Measurements from ENCODE around the gene NCAPD2.

Gene NCAPD2

GRCh38 chr12:6493497-6494257 is at the start of gene NCAPD2:
NCAPD2 (plus strand) TSS chr12:6494102; CDS start chr12:6495099, 997 bp downstream.
- in situ Hi-C loops (cut with MboI; ENCODE audit: low sequenced_read_pairs), result no loop called here

DNA sequence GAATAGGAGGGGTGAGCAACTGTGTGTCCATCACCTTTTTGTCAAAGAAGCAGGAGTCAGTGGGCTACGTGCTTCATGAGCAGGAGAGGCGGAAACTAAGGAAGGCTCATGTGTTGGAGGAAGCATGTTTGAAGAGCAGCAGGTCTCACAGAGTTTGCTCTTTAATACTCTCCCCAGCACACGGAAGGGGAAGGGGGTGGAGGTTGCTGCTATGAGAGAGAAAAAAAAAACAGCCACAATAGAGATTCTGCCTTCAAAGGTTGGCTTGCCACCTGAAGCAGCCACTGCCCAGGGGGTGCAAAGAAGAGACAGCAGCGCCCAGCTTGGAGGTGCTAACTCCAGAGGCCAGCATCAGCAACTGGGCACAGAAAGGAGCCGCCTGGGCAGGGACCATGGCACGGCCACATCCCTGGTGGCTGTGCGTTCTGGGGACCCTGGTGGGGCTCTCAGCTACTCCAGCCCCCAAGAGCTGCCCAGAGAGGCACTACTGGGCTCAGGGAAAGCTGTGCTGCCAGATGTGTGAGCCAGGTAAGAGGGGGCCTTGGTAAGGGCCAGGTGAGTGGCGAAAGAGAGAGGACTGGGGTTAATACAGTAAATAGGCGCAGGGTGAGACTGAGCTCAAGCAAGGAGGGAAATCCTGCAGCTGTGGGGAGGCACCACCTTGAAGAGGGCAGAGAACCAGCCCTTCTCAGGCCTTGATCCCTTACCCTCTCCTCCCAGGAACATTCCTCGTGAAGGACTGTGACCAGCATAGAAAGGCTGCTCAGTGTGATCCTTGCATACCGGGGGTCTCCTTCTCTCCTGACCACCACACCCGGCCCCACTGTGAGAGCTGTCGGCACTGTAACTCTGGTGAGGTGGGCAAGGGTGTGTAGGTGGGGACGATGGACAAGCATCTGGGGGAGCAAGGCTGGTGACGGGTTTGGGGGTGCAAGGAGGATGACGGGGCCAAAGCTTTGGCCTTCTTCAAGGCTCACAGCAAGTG is 48.9 kb upstream of the NCAPD2 start, which contains the start of gene CD27:
CD27 (plus strand) TSS at position 252 of the 985 bp plus-strand sequence; CDS start at position 393, 141 bp downstream.
- in situ Hi-C loops (cut with MboI; ENCODE audit: low sequenced_read_pairs), result no loop called here

GRCh38 chr12:6450091-6450868 is 43.6 kb upstream of the NCAPD2 start:
- in situ Hi-C loops (cut with MboI; ENCODE audit: low sequenced_read_pairs), result no loop called here

- in situ Hi-C loops (cut with MboI; ENCODE audit: low sequenced_read_pairs), result no loop called here
These were observed 43.0 kb upstream of the NCAPD2 start for GRCh38 chr12:6450869-6451347.

DNA sequence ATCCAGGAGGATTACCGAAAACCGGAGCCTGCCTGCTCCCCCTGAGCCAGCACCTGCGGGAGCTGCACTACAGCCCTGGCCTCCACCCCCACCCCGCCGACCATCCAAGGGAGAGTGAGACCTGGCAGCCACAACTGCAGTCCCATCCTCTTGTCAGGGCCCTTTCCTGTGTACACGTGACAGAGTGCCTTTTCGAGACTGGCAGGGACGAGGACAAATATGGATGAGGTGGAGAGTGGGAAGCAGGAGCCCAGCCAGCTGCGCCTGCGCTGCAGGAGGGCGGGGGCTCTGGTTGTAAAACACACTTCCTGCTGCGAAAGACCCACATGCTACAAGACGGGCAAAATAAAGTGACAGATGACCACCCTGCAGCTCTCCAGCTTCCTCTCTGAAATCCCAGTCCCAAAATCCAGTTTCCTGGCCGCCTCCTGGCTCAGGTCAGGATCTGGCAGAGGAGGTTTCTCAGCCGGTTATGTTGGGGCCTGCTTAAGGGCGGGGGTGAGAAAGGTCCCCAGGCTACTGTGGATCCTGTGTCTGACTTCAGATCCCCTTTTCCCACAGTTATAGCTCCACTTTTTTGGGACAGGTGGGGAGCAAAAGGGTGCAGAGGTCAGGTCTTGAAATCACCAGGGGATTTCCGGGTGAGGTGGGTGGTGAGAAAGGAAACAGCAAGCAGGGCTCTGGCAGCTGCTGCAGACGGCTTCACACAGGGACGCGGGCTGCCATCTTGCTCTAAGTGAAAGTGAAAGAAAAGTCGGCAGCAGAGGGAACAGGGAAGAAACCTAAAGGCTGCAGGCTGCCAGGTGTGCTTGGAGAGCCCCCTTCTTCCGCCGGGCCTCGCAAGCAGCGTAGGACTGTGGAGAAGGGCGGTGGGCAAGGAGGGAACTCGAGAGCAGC is 42.3 kb upstream of the NCAPD2 start, which contains the start of gene TAPBPL:
TAPBPL (plus strand) TSS at position 695 of the 897 bp plus-strand sequence. CDS start 207 bp downstream, outside the sequence.
- in situ Hi-C loops (cut with MboI; ENCODE audit: low sequenced_read_pairs), result no loop called here

- in situ Hi-C loops (cut with MboI; ENCODE audit: low sequenced_read_pairs), result no loop called here
These were observed 41.5 kb upstream of the NCAPD2 start for GRCh38 chr12:6452245-6452943.

- in situ Hi-C loops (cut with MboI; ENCODE audit: low sequenced_read_pairs), result no loop called here
These were observed 40.8 kb upstream of the NCAPD2 start for GRCh38 chr12:6452944-6453630.

DNA sequence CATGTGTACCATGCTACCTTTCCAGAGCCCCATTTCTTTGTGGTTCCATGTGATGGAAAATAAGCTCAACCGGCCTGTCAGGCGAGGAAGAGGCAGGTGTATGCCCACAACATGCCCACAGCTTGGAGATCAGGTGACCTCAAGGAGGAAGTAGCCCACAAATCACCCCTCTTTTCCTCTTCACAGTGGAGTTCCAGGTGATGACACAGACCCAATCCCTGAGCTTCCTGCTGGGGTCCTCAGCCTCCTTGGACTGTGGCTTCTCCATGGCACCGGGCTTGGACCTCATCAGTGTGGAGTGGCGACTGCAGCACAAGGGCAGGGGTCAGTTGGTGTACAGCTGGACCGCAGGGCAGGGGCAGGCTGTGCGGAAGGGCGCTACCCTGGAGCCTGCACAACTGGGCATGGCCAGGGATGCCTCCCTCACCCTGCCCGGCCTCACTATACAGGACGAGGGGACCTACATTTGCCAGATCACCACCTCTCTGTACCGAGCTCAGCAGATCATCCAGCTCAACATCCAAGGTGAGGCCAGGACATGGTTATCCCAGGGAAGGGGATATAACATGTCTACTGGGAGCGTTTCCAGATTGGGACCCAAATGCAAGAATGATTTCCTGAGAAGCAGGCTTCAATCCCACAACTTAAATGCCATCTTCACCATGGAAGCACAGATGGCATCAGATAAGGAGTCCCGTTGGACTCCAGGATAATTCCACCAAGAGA is 36.5 kb upstream of the NCAPD2 start:
- in situ Hi-C loops (cut with MboI; ENCODE audit: low sequenced_read_pairs), result no loop called here

GRCh38 chr12:6458281-6459003 is 35.5 kb upstream of the NCAPD2 start:
- in situ Hi-C loops (cut with MboI; ENCODE audit: low sequenced_read_pairs), result no loop called here

GRCh38 chr12:6459004-6459337 is 34.9 kb upstream of the NCAPD2 start:
- in situ Hi-C loops (cut with MboI; ENCODE audit: low sequenced_read_pairs), result no loop called here

DNA sequence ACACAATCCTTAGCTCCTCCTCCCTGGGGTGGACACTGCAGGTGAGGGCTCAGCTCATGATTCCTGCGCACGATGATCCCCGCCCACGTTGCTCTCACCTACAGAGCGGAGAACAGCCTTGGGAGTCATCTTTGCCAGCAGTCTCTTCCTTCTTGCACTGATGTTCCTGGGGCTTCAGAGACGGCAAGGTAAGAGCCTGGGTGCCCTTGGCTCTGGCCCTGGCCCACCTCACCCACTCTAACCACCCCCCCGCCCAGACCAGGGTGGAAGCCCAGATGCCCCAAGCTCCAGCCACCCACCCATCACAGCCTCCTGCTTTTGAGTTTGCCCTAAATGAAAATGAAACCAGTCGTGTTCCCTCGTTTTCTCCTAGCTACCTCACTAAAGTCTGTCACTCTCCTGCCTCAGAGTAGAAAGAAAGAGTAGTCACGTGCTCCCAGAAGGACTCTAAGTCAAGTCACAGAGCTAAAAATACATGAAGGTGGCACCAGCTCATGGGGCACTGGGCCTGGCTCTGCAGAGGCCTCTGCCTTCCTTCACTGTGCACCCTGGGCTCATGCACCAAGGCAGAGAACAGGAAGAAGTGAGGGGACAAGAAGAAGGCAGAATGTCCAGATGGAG is 33.0 kb upstream of the NCAPD2 start:
- in situ Hi-C loops (cut with MboI; ENCODE audit: low sequenced_read_pairs), result no loop called here

DNA sequence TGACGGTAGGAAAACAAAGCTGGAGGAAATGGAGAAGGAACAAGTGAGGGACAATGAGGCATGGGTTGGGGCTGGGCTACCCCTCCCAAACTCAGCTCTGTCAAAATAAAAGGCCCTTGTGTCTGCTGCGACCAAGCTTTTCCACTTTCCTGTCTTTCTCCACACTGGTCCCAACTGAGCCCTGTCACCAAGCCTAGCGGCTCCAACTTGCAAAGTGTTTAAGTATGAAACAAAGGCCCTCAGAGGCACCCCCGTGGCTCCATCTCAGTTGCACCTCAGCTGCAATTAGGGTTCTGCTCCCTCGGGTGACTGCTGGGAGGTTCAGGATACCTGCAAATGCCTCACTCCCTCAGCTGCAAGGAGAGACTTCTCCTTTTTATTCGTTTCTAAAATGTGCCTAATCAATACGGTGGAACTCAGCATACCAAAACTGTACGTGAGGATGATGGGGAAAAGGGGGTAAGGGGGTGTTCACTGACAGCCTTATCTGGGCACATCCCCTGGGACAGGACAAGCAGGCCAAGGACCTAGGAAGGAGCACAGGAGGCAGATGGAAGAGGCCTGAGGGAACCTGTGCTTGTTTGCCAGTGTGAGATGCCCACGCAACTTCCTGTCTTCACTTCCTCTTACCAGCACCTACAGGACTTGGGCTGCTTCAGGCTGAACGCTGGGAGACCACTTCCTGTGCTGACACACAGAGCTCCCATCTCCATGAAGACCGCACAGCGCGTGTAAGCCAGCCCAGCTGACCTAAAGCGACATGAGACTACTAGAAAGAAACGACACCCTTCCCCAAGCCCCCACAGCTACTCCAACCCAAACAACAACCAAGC is 32.3 kb upstream of the NCAPD2 start:
- in situ Hi-C loops (cut with MboI; ENCODE audit: low sequenced_read_pairs), result no loop called here

DNA sequence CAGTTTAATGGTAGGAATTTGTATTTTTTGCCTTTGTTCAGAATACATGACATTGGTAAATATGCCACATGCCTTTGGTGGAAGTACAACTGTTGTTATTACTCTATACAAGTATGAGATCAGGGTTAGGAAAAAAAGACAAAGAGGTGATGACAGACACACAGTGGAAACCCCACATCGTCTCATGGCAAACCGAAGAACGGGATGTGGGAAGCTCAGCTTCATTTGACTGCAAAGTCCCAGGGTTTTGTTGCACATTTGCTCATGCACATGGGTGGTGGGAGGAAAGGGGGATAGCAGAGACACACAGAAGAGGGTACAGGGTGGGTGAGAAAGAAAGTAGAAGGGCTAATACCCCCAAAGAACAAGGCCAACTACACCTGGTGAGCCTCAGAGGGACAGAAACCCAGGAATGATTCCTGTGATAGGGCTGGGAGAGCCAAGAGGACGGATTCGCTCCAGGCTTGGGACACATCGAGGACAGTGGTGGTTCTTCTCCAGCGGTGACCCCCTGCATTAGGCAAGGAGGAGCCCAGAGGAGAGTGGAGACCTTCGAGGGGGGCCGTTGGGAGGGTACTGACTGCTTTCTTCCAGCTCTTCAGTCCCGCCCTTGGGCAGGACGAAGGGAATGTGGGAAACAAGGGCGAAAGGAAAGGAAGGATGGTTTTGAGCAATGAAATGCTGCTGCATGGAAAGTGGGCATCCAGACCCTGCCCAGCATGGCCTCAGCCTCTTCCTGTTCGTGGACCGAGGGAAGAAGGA is 31.5 kb upstream of the NCAPD2 start:
- in situ Hi-C loops (cut with MboI; ENCODE audit: low sequenced_read_pairs), result no loop called here

GRCh38 chr12:6463216-6463615 is 30.7 kb upstream of the NCAPD2 start:
- in situ Hi-C loops (cut with MboI; ENCODE audit: low sequenced_read_pairs), result no loop called here

GRCh38 chr12:6463858-6464257 is 30.0 kb upstream of the NCAPD2 start:
- in situ Hi-C loops (cut with MboI; ENCODE audit: low sequenced_read_pairs), result no loop called here
